COR-L47 (cell line): ENCODE results near the gene EGR4.

ENCODE experiments used
- DNase-seq: peaks from one replicate; lab custom pipeline; 2025; lab: John Stamatoyannopoulos, UW

EGR4 gene

GRCh38 chr2:73293534-73294171, at the start of gene EGR4:
Gene EGR4 (minus strand): TSS chr2:73293548. CDS start chr2:73293317, 231 bp downstream.
- DNase-seq, result peak; percentile 85

- DNase-seq, result no peak
These were observed 47.7 kb upstream of the EGR4 start for GRCh38 chr2:73341039-73341438.

GRCh38 chr2:73339201-73339600, 45.9 kb upstream of the EGR4 start:
- DNase-seq, result peak; percentile 75

GRCh38 chr2:73337828-73338227, 44.5 kb upstream of the EGR4 start:
- no peak for DNase-seq

- DNase-seq, result no peak
These were observed 41.3 kb upstream of the EGR4 start for GRCh38 chr2:73334620-73335019.

GRCh38 chr2:73334045-73334444, 40.7 kb upstream of the EGR4 start:
- DNase-seq, result no peak

- DNase-seq, result peak; percentile 43
These were observed 40.2 kb upstream of the EGR4 start for GRCh38 chr2:73333564-73333963.

- no peak for DNase-seq
These were observed 30.9 kb upstream of the EGR4 start for GRCh38 chr2:73324126-73324725.

- no peak for DNase-seq
These were observed 30.2 kb upstream of the EGR4 start for GRCh38 chr2:73323551-73323950.

- no peak for DNase-seq
These were observed 21.1 kb upstream of the EGR4 start for GRCh38 chr2:73314441-73314840.

GRCh38 chr2:73307720-73308119, 14.4 kb upstream of the EGR4 start:
- peak; percentile 64 for DNase-seq

- no peak for DNase-seq
These were observed 8.3 kb upstream of the EGR4 start for GRCh38 chr2:73301636-73302035.

- no peak for DNase-seq
These were observed 7.6 kb upstream of the EGR4 start for GRCh38 chr2:73300926-73301325.

GRCh38 chr2:73297586-73297985, 4.2 kb upstream of the EGR4 start:
- no peak for DNase-seq

GRCh38 chr2:73297151-73297559, 3.8 kb upstream of the EGR4 start:
- DNase-seq, result peak; percentile 54

- no peak for DNase-seq
These were observed 2.5 kb upstream of the EGR4 start for GRCh38 chr2:73295751-73296400.

- DNase-seq, result no peak
These were observed 891 bp upstream of the EGR4 start for GRCh38 chr2:73294239-73294638.

GRCh38 chr2:73292906-73293533, 328 bp downstream of the EGR4 start:
- DNase-seq, result no peak

- DNase-seq, result no peak
These were observed 937 bp downstream of the EGR4 start for GRCh38 chr2:73292316-73292905.

GRCh38 chr2:73291461-73292315, 1.7 kb downstream of the EGR4 start:
- peak; percentile 48 for DNase-seq

GRCh38 chr2:73291093-73291460, 2.3 kb downstream of the EGR4 start:
- no peak for DNase-seq
